HG03045 (cell line): ENCODE results near the gene RALGDS.

Experiments
- ATAC-seq: cut with Tn5 transposase; IDR thresholded peaks from one replicate; pipeline ENCODE4 v1.9.1; 2021; ENCODE audit warnings: mild to moderate bottlenecking, moderate library complexity; ENCODE audit not compliant: unreplicated experiment

Gene RALGDS

GRCh38 chr9:133137451-133138231, 16.6 kb upstream of the RALGDS start:
- no peak for ATAC-seq

GRCh38 chr9:133135146-133135745, 14.2 kb upstream of the RALGDS start:
- no peak for ATAC-seq

- ATAC-seq = no peak
These were observed 13.5 kb upstream of the RALGDS start for GRCh38 chr9:133134388-133135145.

- peak; percentile 73 for ATAC-seq
These were observed 12.8 kb upstream of the RALGDS start for GRCh38 chr9:133133681-133134387.

- no peak for ATAC-seq
These were observed 11.1 kb upstream of the RALGDS start for GRCh38 chr9:133132174-133132573.

- ATAC-seq = no peak
These were observed 10.5 kb upstream of the RALGDS start for GRCh38 chr9:133131506-133131905.

GRCh38 chr9:133130685-133131244, 9.7 kb upstream of the RALGDS start:
- ATAC-seq = no peak

- ATAC-seq = no peak
These were observed 8.2 kb upstream of the RALGDS start for GRCh38 chr9:133129001-133129795.

- ATAC-seq = no peak
These were observed 7.1 kb upstream of the RALGDS start for GRCh38 chr9:133128152-133128551.

- ATAC-seq = no peak
These were observed 6.4 kb upstream of the RALGDS start for GRCh38 chr9:133127340-133127981.

- ATAC-seq = no peak
These were observed 5.8 kb upstream of the RALGDS start for GRCh38 chr9:133126697-133127339.

GRCh38 chr9:133125941-133126696, 5.1 kb upstream of the RALGDS start:
- peak; percentile 31 for ATAC-seq

- no peak for ATAC-seq
These were observed 3.9 kb upstream of the RALGDS start for GRCh38 chr9:133124907-133125275.

- no peak for ATAC-seq
These were observed 3.3 kb upstream of the RALGDS start for GRCh38 chr9:133124123-133124906.

- no peak for ATAC-seq
These were observed 2.0 kb upstream of the RALGDS start for GRCh38 chr9:133122935-133123611.

GRCh38 chr9:133122605-133122934, 1.5 kb upstream of the RALGDS start:
- ATAC-seq = no peak

GRCh38 chr9:133121915-133122550, 993 bp upstream of the RALGDS start:
- no peak for ATAC-seq
